Activated T-cell treated with anti-CD3 and anti-CD28 coated beads, Interleukin-2, amount 50 U/mL, for 72 hours (primary cell): ENCODE measurements around the gene CCDC85C. TPM values are rescaled to one million over a fixed set of nuclear protein-coding genes. Genes with fewer than 3 reads are reported as not detected.

Source experiments
- ATAC-seq, 2 donors: fragments of 150-1000 bp; cut with Tn5 transposase; replicated peaks in 1 of 2; 2 replicates each; pipeline ENCODE4 v1.10.0; 2021; ENCODE audit warnings: moderate library complexity in 2 of 2, mild to moderate bottlenecking in 1 of 2
- DNase-seq, 2 donors: peaks; one replicate each; pipeline ENCODE4 v3.0.0; 2021 to 2022; ENCODE audit warnings: mixed read lengths in 1 of 2
- H3K27ac Mint-ChIP-seq: one replicate; pipeline ENCODE4 v1.8.0; 2022; ENCODE audit warnings: mild to moderate bottlenecking, moderate library complexity, mixed read lengths
- H3K27me3 Mint-ChIP-seq: one replicate; pipeline ENCODE4 v1.8.0; 2022; ENCODE audit warnings: low read depth, mixed read lengths
- H3K36me3 Mint-ChIP-seq, 2 donors: one replicate each; pipeline ENCODE4 v1.8.0; 2022; ENCODE audit warnings: mixed read lengths in 2 of 2, mild to moderate bottlenecking in 1 of 2; ENCODE audit not compliant: insufficient read depth in 2 of 2
- H3K4me1 Mint-ChIP-seq: one replicate; pipeline ENCODE4 v1.8.0; 2022; ENCODE audit warnings: low read depth, mixed read lengths
- H3K4me3 Mint-ChIP-seq, 2 donors: one replicate each; pipeline ENCODE4 v1.8.0; 2022; ENCODE audit warnings: mild to moderate bottlenecking in 2 of 2, mixed read lengths in 2 of 2, moderate library complexity in 2 of 2
- H3K9me3 Mint-ChIP-seq, 2 donors: one replicate each; pipeline ENCODE4 v1.8.0; 2022; ENCODE audit warnings: mixed read lengths in 2 of 2
- total RNA-seq, 2 donors: library from RNA; stranded (reverse); gene quantifications; one replicate each; pipeline ENCODE4 v1.2.3, GENCODE V29; 2022

Gene CCDC85C
- total RNA-seq, 2 donors from 2014 or later: 10.1 to 11.3 TPM

DNA sequence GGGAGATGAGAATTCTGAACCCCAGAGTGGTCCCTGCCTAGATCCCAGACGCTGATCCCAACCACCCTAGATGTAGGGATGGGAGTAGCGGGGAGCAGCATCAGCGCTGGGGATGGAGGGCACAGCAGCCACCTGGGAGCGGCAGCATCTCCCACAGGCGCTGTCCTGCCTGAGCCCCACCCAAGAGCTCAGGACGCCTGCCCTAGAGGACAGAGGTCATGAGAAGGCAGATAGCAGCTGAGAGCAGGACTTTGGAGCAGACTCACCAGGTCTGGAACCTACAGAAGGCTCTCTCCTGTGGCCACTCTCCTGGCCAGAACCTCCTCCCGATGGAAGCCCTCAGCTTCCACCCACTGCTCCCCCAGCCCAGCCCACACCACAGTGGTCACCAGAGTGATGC is 7.2 kb downstream of the CCDC85C start:
- DNase-seq: no peak
- Mint-ChIP-seq H3K27ac (no peak overlapping the region), H3K27me3 (no peaks in the 10 kb centered on the region), H3K4me1 (peaks cover 25% of the 10 kb centered on the region), H3K36me3 (no peaks in the 10 kb centered on the region), H3K9me3 (no peaks in the 10 kb centered on the region), H3K4me3 (no peak overlapping the region)
- no peak for ATAC-seq

- ATAC-seq: no peak
- Mint-ChIP-seq H3K27me3 (no peaks in the 10 kb centered on the region), H3K36me3 (no peaks in the 10 kb centered on the region), H3K4me1 (peaks cover 22% of the 10 kb centered on the region), H3K9me3 (no peaks in the 10 kb centered on the region), H3K4me3 (no peak overlapping the region), H3K27ac (no peak overlapping the region)
- no peak for DNase-seq
Observed at GRCh38 chr14:99596071-99596627, 7.9 kb downstream of the CCDC85C start.

GRCh38 chr14:99595524-99595923 is 8.5 kb downstream of the CCDC85C start:
- peaks cover 19% of the 10 kb centered on the region for H3K4me1 Mint-ChIP-seq
- no peaks in the 10 kb centered on the region for H3K36me3 Mint-ChIP-seq
- DNase-seq: no peak
- no peaks in the 10 kb centered on the region for H3K27me3 Mint-ChIP-seq
- peak overlapping the region; percentile 29 to 52 for H3K4me3 Mint-ChIP-seq
- no peaks in the 10 kb centered on the region for H3K9me3 Mint-ChIP-seq
- H3K27ac Mint-ChIP-seq: no peak overlapping the region
- no peak for ATAC-seq

GRCh38 chr14:99595034-99595433 is 9.0 kb downstream of the CCDC85C start:
- no peaks in the 10 kb centered on the region for H3K27me3 Mint-ChIP-seq
- peak; percentile 90 to 91 for ATAC-seq
- peak; percentile 47 to 60 for DNase-seq
- H3K9me3 Mint-ChIP-seq: no peaks in the 10 kb centered on the region
- no peaks in the 10 kb centered on the region for H3K36me3 Mint-ChIP-seq
- peak overlapping the region; percentile 29 to 52 for H3K4me3 Mint-ChIP-seq
- H3K4me1 Mint-ChIP-seq: peaks cover 16% of the 10 kb centered on the region
- peak overlapping the region; percentile 0 for H3K27ac Mint-ChIP-seq

DNA sequence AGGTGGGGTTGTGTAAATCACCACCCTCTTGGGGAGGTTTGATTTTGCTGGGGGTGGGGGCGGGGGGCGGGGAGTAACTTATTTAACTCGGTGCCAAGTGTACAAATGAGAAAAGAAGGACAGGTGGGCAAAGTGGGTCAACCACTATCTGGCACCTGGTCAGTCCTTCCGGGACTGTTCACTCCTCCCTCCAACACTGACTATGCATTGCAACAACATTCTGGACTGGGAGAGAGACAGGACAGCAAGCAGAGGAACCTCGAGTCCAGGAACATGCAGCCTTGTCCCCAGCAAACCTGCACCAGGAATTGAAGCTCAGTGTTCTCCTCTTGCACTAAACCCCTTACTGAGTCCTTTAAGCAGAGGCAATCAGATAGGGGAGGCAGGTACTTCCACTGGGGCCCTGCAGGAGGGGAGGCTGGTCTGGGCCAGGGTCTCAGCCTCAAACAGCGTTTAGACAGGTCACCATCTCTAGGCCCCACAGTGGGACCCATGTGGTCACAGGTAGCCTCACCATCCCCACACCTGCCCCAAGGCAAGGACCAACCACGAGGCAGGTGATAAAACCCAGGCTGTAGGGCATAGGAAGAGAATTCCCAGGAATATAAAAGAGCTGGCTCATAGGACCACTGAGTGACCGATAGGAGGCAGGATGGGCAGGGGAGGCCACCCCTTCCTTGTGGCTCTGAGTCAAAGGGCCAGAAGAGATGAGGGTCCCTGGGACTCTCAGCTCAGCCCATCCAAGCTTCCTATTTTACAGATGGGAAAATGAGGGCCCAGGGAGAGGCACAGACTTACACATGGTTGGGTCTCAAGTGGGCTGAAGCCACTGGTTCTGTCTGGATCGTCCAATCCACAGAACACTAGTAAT is 9.8 kb downstream of the CCDC85C start:
- ATAC-seq (no peak), DNase-seq (no peak)
- H3K27me3 Mint-ChIP-seq: no peaks in the 10 kb centered on the region
- H3K4me3 Mint-ChIP-seq: peak overlapping the region in 1 of 2 donors; percentile 52
- H3K4me1 Mint-ChIP-seq: peaks cover 16% of the 10 kb centered on the region
- no peak overlapping the region for H3K27ac Mint-ChIP-seq
- H3K36me3 Mint-ChIP-seq: no peaks in the 10 kb centered on the region
- no peaks in the 10 kb centered on the region for H3K9me3 Mint-ChIP-seq

DNA sequence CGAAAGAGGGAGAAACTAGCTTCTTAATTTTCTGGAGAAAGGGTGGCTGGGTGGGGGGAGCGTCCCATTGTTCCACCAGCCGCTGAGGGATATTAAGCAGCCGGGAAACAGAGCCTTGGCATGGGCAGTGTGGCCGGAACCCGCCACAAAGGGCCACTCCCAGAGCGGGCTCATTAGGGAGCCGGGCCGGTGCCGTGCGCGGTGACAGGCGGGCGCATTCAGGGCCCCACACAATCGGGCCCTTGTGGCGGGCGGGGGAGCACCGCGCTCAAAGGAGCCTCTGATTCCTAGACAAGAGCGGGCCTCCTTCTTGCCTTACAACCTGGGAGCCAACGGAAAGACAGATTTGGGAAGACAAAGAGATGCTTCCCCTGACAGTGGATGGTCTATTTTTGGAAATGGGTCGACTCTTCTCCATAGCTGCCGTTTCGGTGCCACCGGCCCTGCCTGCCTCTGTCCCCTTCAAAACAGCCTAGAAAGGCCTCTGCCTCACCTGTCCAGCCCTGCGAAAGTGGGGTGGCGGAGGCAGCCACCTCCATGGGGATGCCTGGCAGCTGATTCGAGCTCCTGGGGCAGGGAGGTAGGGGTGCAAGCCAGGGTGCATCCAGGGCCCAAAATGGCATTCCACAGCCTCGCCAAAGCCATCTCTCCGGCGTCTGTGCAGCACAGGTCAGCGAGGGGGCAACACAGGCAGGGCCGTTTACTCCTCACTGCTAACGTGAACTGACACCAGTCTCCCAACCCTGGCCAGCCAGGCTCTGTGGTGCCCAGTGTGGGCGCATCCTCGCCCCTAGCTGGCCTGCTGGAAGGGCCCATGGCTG is 10.9 kb downstream of the CCDC85C start:
- Mint-ChIP-seq H3K9me3 (no peaks in the 10 kb centered on the region), H3K4me3 (no peak overlapping the region), H3K4me1 (peaks cover 16% of the 10 kb centered on the region), H3K36me3 (no peaks in the 10 kb centered on the region), H3K27me3 (no peaks in the 10 kb centered on the region), H3K27ac (no peak overlapping the region)
- ATAC-seq (no peak), DNase-seq (no peak)

DNA sequence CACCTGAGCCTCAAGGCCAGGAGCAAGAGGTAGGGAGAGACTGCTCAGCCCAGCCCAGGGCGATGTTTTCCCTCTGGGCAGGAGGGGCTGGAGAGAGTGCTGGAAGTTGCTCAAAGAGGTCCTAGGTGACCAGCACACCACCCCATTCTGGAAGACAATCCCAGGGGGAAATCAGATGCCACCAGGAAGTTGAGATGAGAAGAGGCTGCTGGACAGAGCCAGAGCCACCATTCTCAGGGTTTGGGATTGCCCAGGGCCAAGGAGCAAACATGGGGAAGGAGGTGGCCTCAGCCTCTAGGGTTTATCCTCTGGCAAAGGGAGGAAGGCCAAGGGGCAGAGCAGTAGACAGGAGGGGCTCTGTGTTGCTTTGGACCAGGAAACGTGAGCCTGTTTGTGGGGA is 11.6 kb downstream of the CCDC85C start:
- H3K27me3 Mint-ChIP-seq: no peaks in the 10 kb centered on the region
- no peaks in the 10 kb centered on the region for H3K36me3 Mint-ChIP-seq
- H3K4me1 Mint-ChIP-seq: peaks cover 16% of the 10 kb centered on the region
- H3K4me3 Mint-ChIP-seq: no peak overlapping the region
- no peak overlapping the region for H3K27ac Mint-ChIP-seq
- ATAC-seq (no peak), DNase-seq (no peak)
- no peaks in the 10 kb centered on the region for H3K9me3 Mint-ChIP-seq

DNA sequence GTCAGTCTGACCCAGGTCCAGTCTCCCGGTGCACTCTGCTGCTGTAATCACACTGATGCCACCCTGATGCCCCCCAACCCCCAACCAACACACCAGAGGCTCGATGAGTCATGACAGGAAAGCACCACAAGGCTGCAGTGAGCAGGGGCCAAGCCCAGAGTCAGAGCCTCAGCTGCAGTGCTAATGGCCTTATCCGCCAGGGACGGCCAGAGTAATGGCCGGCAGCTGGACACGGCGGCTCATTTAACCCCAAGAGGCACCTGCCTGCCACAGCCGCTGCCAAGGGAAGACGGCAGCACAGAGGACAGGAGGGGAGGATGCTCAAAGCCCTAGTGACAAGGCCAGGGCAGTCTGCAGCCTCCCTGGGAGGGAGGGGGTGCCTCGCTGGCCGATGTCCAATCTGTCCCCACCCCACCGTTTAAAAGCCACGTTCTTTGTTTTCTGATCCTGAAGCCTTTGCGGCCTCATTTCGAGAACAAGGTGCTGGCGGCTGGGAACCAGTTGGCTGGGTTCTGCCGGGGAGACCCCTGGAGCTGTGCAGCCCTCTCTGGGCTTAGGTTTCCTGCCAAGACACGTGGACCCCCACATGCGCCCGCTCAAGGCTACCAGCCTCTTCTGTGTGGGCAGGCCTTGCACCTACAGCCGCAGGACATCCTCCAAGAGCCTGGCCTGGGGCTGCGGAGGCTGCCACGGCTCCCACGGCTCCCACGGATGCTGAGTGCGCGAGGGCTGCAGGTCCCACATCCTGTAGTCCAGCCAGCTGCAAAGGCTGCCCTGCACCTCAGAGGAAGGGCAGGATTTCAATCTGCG is 13.1 kb downstream of the CCDC85C start:
- Mint-ChIP-seq H3K4me3 (no peak overlapping the region), H3K4me1 (peaks cover 16% of the 10 kb centered on the region), H3K27me3 (no peaks in the 10 kb centered on the region), H3K36me3 (no peaks in the 10 kb centered on the region), H3K9me3 (no peaks in the 10 kb centered on the region), H3K27ac (no peak overlapping the region)
- ATAC-seq (no peak), DNase-seq (peak in 1 of 2 donors; percentile 16)

GRCh38 chr14:99589651-99590530 is 14.1 kb downstream of the CCDC85C start:
- H3K9me3 Mint-ChIP-seq: no peaks in the 10 kb centered on the region
- H3K27ac Mint-ChIP-seq: no peak overlapping the region
- H3K4me3 Mint-ChIP-seq: no peak overlapping the region
- DNase-seq (no peak), ATAC-seq (no peak)
- H3K27me3 Mint-ChIP-seq: no peaks in the 10 kb centered on the region
- H3K36me3 Mint-ChIP-seq: no peaks in the 10 kb centered on the region
- H3K4me1 Mint-ChIP-seq: peaks cover 6% of the 10 kb centered on the region

GRCh38 chr14:99589031-99589441 is 15.0 kb downstream of the CCDC85C start:
- Mint-ChIP-seq H3K27ac (no peak overlapping the region), H3K9me3 (no peaks in the 10 kb centered on the region), H3K27me3 (no peaks in the 10 kb centered on the region), H3K36me3 (no peaks in the 10 kb centered on the region), H3K4me1 (no peaks in the 10 kb centered on the region), H3K4me3 (no peak overlapping the region)
- ATAC-seq (no peak), DNase-seq (no peak)

DNA sequence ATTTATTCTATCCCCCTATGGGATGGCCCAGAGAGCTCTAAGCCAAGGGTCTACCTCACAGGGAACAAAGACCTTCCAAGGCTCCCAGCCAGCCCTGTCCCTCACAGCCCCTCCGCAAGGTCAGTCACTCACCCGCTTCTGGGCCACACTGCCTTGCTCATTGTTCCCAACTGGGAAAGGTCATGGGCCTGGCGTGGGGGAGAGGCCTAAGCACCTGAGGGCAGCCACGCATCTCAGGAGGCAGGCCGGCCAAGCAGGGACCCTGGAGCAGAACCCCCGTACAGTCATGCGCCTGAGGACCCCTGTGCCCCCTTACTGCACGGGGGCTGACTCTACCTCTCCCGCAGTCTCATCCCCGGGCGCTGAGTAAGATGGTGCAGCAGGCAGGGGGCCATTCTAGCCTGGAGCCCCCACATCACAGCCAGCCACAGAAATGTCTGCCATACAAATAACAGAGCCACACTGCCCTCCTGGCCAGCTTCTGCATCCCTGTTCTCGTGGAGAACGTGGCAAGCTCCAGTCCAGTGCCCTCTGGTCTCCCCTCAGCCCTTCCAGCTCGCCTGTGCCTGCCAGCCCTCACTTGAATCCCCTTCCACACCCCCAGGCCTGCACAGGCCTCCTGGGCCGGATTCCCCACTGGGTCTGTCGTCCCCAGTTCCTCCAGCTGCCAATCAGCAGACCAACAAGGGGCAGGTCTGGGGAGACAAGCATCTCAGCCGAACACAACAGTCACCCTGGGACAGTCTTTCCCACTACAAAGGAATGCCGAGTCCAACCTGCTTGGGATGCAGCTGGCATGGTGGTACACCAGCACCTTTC is 16.3 kb downstream of the CCDC85C start:
- Mint-ChIP-seq H3K9me3 (no peaks in the 10 kb centered on the region), H3K4me1 (no peaks in the 10 kb centered on the region), H3K4me3 (no peak overlapping the region), H3K36me3 (no peaks in the 10 kb centered on the region), H3K27ac (no peak overlapping the region), H3K27me3 (no peaks in the 10 kb centered on the region)
- no peak for ATAC-seq
- DNase-seq: no peak
